ENCODE results near the gene BIN1.

DNA sequence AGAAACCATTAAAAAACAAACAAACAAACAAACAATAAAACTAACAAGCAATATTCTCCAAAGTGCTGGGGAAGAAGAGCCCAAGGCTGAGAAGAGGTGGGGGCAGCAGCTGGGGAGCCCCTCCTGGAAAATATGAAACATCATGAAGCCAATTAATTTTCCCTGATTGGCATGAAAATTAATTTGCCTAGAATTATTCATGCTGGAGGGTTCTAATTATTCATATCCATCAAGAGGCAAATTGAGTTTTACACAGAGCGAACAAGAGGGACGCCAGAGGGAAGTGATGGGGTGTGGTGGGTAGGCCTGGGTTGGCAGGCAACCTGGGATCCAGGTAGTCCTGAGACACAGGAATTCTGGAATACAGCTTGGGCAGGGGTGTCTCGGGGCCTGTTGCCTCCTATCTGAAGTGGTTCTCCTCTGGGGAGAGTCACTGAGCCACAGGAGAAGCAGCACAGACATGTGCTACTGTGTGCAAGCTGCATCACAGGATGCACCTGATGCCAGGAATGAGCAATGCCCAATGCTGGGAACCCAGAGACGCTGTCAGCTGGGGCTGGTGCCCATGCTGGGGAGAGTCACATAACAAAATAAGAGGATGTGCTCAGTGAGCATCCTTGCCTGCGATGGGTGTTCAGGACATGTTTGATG is 107.7 kb downstream of the BIN1 start:
- TF ChIP-seq EZH2 (IDR thresholded peaks at IDR 0.05) (no peak), POLR2AphosphoS5 (IDR thresholded peaks at IDR 0.05; ENCODE audit: borderline replicate concordance, low read depth, low read length) (no peak)
